ENCODE results near the gene FUT8.
"Not testable (repeated sequence)": the region's sequence is repeated elsewhere in the genome, so short reads cannot be mapped to it uniquely, and the experiment has no call there.

FUT8 gene

DNA sequence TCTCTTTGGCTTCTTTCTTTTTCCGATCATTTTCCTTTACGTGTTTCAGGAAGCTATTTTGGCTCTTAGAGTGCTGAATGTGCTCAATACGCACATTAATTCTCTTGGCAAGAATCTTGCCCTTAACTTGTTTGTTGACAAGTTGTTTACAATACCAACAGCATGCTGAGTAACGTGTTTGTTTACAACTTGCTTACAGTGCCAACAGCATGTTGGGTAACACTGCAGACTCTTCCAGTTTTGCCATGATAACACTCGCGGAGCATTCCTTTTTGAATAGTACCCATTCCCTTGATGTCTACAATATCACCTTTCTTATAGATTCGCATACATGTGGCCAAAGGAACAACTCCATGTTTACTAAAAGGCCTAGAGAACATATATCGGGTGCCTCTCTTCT lies 55.4 kb downstream of the FUT8 start:
- H3K27me3 ChIP-seq (ENCODE audit: control insufficient read depth, insufficient read depth, low read length): not testable (repeated sequence)

GRCh38 chr14:65469903-65470302 lies 57.4 kb downstream of the FUT8 start:
- no peak overlapping the region for H3K9ac ChIP-seq (ENCODE audit: low read length)
- no peaks in the 10 kb centered on the region for H3K9me3 ChIP-seq (ENCODE audit: control insufficient read depth, low read length)
- no peak overlapping the region for H3K4me3 ChIP-seq (ENCODE audit: low read length)
- no peaks in the 10 kb centered on the region for H3K27me3 ChIP-seq (ENCODE audit: control insufficient read depth, insufficient read depth, low read length)
- H3K4me1 ChIP-seq (ENCODE audit: control insufficient read depth, insufficient read depth, low read length): peaks cover 4% of the 10 kb centered on the region
- H3K36me3 ChIP-seq (ENCODE audit: control insufficient read depth, insufficient read depth, low read length): no peaks in the 10 kb centered on the region

More for the DNA sequence above, 55.4 kb downstream of the FUT8 start:
- H3K4me1 ChIP-seq (ENCODE audit: control insufficient read depth, insufficient read depth, low read length); H3K9ac ChIP-seq (ENCODE audit: low read length); H3K9me3 ChIP-seq (ENCODE audit: control insufficient read depth, low read length); H3K4me3 ChIP-seq (ENCODE audit: low read length); H3K36me3 ChIP-seq (ENCODE audit: control insufficient read depth, insufficient read depth, low read length): not testable (repeated sequence)

- Histone ChIP-seq H3K9me3 (ENCODE audit: control insufficient read depth, low read length) (no peaks in the 10 kb centered on the region), H3K27me3 (ENCODE audit: control insufficient read depth, insufficient read depth, low read length) (no peaks in the 10 kb centered on the region), H3K4me1 (ENCODE audit: control insufficient read depth, insufficient read depth, low read length) (peaks cover 4% of the 10 kb centered on the region), H3K9ac (ENCODE audit: low read length) (no peak overlapping the region), H3K4me3 (ENCODE audit: low read length) (no peak overlapping the region), H3K36me3 (ENCODE audit: control insufficient read depth, insufficient read depth, low read length) (no peaks in the 10 kb centered on the region)
Measured at GRCh38 chr14:65470404-65470880, 57.9 kb downstream of the FUT8 start.

- Histone ChIP-seq H3K36me3 (ENCODE audit: control insufficient read depth, insufficient read depth, low read length) (no peaks in the 10 kb centered on the region), H3K27me3 (ENCODE audit: control insufficient read depth, insufficient read depth, low read length) (no peaks in the 10 kb centered on the region), H3K9ac (ENCODE audit: low read length) (no peak overlapping the region), H3K4me3 (ENCODE audit: low read length) (no peak overlapping the region), H3K9me3 (ENCODE audit: control insufficient read depth, low read length) (no peaks in the 10 kb centered on the region), H3K4me1 (ENCODE audit: control insufficient read depth, insufficient read depth, low read length) (peaks cover 9% of the 10 kb centered on the region)
Measured at GRCh38 chr14:65471038-65471878, 58.7 kb downstream of the FUT8 start.

DNA sequence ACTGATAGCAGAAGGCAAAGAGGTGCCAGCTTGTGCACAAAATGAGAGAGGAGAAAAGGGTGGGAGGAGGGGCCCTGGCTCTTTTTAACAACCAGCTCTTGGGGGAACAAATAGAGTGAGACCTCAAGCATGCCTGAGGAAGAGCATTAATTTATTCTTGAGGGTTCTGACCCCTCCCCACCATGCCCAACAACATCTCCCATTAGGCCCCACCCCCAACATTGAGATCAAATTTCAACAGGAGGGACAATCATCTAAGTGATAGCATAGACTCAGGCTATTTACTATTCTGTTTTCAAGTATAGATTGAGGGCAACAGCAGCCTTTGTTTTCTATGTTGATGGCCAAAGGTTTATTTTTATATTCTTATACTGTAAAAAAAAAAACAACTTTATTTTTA lies 59.7 kb downstream of the FUT8 start:
- no peaks in the 10 kb centered on the region for H3K36me3 ChIP-seq (ENCODE audit: control insufficient read depth, insufficient read depth, low read length)
- no peaks in the 10 kb centered on the region for H3K9me3 ChIP-seq (ENCODE audit: control insufficient read depth, low read length)
- peaks cover 12% of the 10 kb centered on the region for H3K4me1 ChIP-seq (ENCODE audit: control insufficient read depth, insufficient read depth, low read length)
- no peak overlapping the region for H3K9ac ChIP-seq (ENCODE audit: low read length)
- H3K4me3 ChIP-seq (ENCODE audit: low read length): no peak overlapping the region
- H3K27me3 ChIP-seq (ENCODE audit: control insufficient read depth, insufficient read depth, low read length): no peaks in the 10 kb centered on the region

- H3K4me3 ChIP-seq (ENCODE audit: low read length): no peak overlapping the region
- H3K9me3 ChIP-seq (ENCODE audit: control insufficient read depth, low read length): no peaks in the 10 kb centered on the region
- peaks cover 8% of the 10 kb centered on the region for H3K4me1 ChIP-seq (ENCODE audit: control insufficient read depth, insufficient read depth, low read length)
- H3K27me3 ChIP-seq (ENCODE audit: control insufficient read depth, insufficient read depth, low read length): no peaks in the 10 kb centered on the region
- no peak overlapping the region for H3K9ac ChIP-seq (ENCODE audit: low read length)
- no peaks in the 10 kb centered on the region for H3K36me3 ChIP-seq (ENCODE audit: control insufficient read depth, insufficient read depth, low read length)
Measured at GRCh38 chr14:65476273-65476941, 63.9 kb downstream of the FUT8 start.

DNA sequence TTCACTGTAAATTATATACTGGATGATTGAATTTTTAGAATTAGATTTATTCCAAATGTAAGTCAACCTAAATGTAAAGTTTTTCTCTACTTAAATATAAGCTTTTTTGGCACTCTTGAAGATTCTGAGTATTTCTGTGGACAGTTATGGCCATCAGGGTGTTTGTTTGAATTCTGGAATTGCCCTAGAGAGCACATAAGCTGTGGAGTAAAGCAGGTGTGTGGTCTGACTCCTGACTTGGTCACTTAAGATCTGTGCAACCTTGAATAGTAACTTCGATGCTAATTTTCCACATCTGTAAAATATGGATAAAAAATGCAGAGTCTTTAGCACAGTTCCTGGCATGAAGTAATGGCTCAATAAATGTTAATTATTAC lies 64.4 kb downstream of the FUT8 start:
- Histone ChIP-seq H3K9ac (ENCODE audit: low read length) (no peak overlapping the region), H3K4me3 (ENCODE audit: low read length) (no peak overlapping the region), H3K4me1 (ENCODE audit: control insufficient read depth, insufficient read depth, low read length) (peaks cover 8% of the 10 kb centered on the region), H3K9me3 (ENCODE audit: control insufficient read depth, low read length) (no peaks in the 10 kb centered on the region), H3K27me3 (ENCODE audit: control insufficient read depth, insufficient read depth, low read length) (no peaks in the 10 kb centered on the region), H3K36me3 (ENCODE audit: control insufficient read depth, insufficient read depth, low read length) (no peaks in the 10 kb centered on the region)

- Histone ChIP-seq H3K36me3 (ENCODE audit: control insufficient read depth, insufficient read depth, low read length) (no peaks in the 10 kb centered on the region), H3K9ac (ENCODE audit: low read length) (no peak overlapping the region), H3K9me3 (ENCODE audit: control insufficient read depth, low read length) (no peaks in the 10 kb centered on the region), H3K4me1 (ENCODE audit: control insufficient read depth, insufficient read depth, low read length) (peaks cover 17% of the 10 kb centered on the region), H3K4me3 (ENCODE audit: low read length) (no peak overlapping the region), H3K27me3 (ENCODE audit: control insufficient read depth, insufficient read depth, low read length) (no peaks in the 10 kb centered on the region)
Measured at GRCh38 chr14:65478017-65478416, 65.5 kb downstream of the FUT8 start.

- no peak overlapping the region for H3K4me3 ChIP-seq (ENCODE audit: low read length)
- H3K9ac ChIP-seq (ENCODE audit: low read length): no peak overlapping the region
- no peaks in the 10 kb centered on the region for H3K9me3 ChIP-seq (ENCODE audit: control insufficient read depth, low read length)
- peaks cover 19% of the 10 kb centered on the region for H3K4me1 ChIP-seq (ENCODE audit: control insufficient read depth, insufficient read depth, low read length)
- no peaks in the 10 kb centered on the region for H3K36me3 ChIP-seq (ENCODE audit: control insufficient read depth, insufficient read depth, low read length)
- no peaks in the 10 kb centered on the region for H3K27me3 ChIP-seq (ENCODE audit: control insufficient read depth, insufficient read depth, low read length)
Measured at GRCh38 chr14:65478596-65478995, 66.1 kb downstream of the FUT8 start.

GRCh38 chr14:65479386-65479785 lies 66.9 kb downstream of the FUT8 start:
- Histone ChIP-seq H3K27me3 (ENCODE audit: control insufficient read depth, insufficient read depth, low read length) (no peaks in the 10 kb centered on the region), H3K9me3 (ENCODE audit: control insufficient read depth, low read length) (no peaks in the 10 kb centered on the region), H3K4me3 (ENCODE audit: low read length) (no peak overlapping the region), H3K36me3 (ENCODE audit: control insufficient read depth, insufficient read depth, low read length) (no peaks in the 10 kb centered on the region), H3K9ac (ENCODE audit: low read length) (no peak overlapping the region), H3K4me1 (ENCODE audit: control insufficient read depth, insufficient read depth, low read length) (peaks cover 19% of the 10 kb centered on the region)

DNA sequence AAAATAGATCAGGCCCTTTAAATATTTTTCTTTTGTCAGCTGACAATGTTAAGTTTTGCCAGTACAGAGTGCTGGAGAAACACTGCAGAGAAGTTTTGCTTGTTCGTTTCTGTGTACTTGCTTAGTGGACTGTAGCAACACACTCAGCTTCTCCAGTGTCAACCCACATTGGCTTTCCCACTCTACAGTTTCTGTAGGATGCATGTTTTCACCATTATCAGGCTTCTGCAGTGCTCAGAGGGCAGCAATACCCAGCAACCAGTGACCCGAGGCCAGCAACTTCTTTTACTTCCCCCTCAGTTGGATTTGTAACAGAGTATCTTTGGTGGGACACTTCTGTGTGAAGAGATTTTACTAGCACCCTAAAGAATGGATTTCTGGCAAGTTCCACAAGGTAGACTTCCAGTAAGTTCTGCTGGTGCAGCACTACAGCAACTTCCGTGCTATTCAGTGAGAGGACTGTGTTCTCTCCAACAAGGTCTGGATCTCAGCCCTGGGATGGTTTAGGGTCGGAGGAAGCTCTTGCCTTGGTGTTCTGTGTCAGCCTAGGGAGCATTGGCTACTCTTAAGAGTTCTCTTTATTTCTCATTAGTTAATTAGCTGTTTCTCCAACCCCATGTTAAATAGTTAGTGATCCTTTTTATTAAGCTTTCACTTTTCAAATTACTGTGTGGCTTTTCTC lies 70.4 kb downstream of the FUT8 start:
- Histone ChIP-seq H3K36me3 (ENCODE audit: control insufficient read depth, insufficient read depth, low read length) (no peaks in the 10 kb centered on the region), H3K9me3 (ENCODE audit: control insufficient read depth, low read length) (no peaks in the 10 kb centered on the region), H3K4me3 (ENCODE audit: low read length) (no peak overlapping the region), H3K9ac (ENCODE audit: low read length) (no peak overlapping the region), H3K27me3 (ENCODE audit: control insufficient read depth, insufficient read depth, low read length) (no peaks in the 10 kb centered on the region), H3K4me1 (ENCODE audit: control insufficient read depth, insufficient read depth, low read length) (peaks cover 16% of the 10 kb centered on the region)

- Histone ChIP-seq H3K9me3 (ENCODE audit: control insufficient read depth, low read length) (no peaks in the 10 kb centered on the region), H3K9ac (ENCODE audit: low read length) (no peak overlapping the region), H3K4me3 (ENCODE audit: low read length) (no peak overlapping the region), H3K4me1 (ENCODE audit: control insufficient read depth, insufficient read depth, low read length) (peaks cover 16% of the 10 kb centered on the region), H3K27me3 (ENCODE audit: control insufficient read depth, insufficient read depth, low read length) (no peaks in the 10 kb centered on the region), H3K36me3 (ENCODE audit: control insufficient read depth, insufficient read depth, low read length) (no peaks in the 10 kb centered on the region)
Measured at GRCh38 chr14:65483647-65484046, 71.1 kb downstream of the FUT8 start.
